Frontal cortex (tissue), 4 donors: ENCODE data around the gene ADSS1. TPM values are rescaled to one million over a fixed set of nuclear protein-coding genes. Genes with fewer than 3 reads are reported as not detected.
"Not testable (repeated sequence)": the region's sequence is repeated elsewhere in the genome, so short reads cannot be mapped to it uniquely, and the experiment has no call there.

Source experiments
- DNase-seq, 2 donors: peaks; one replicate each; pipeline ENCODE4 v3.0.0; 2012; ENCODE audit warnings: low spot score in 2 of 2
- FAIRE-seq: peaks from 2 replicates; lab custom pipeline; 2012; peaks lifted over from hg19 to GRCh38; lab: Jason Lieb, UNC
- total RNA-seq: library from RNA; depleted of rRNA; stranded (reverse); fragments of >200 nt; gene quantifications from one replicate; pipeline ENCODE4 v1.2.3, GENCODE V29; 2014
- donor health status: control.
- donor health status: control.
- donor health status: control.

ADSS1 gene
- total RNA-seq, 1 donor from 2014 or later, result 1.6 TPM

GRCh38 chr14:104742586-104743455, 18.8 kb downstream of the ADSS1 start:
- no peak for DNase-seq

GRCh38 chr14:104743461-104744380, 19.7 kb downstream of the ADSS1 start:
- DNase-seq, result no peak
- no peak for FAIRE-seq

More at GRCh38 chr14:104742586-104743455, 18.8 kb downstream of the ADSS1 start:
- no peak for FAIRE-seq

GRCh38 chr14:104744484-104744883, 20.5 kb downstream of the ADSS1 start:
- FAIRE-seq, result no peak
- no peak for DNase-seq

GRCh38 chr14:104745431-104745830, 21.4 kb downstream of the ADSS1 start:
- no peak for FAIRE-seq
- DNase-seq, result no peak

- FAIRE-seq, result no peak
- no peak for DNase-seq
Observed at GRCh38 chr14:104746071-104746545, 22.1 kb downstream of the ADSS1 start.

- FAIRE-seq (no peak), DNase-seq (no peak)
Observed at GRCh38 chr14:104746934-104747481, 23.0 kb downstream of the ADSS1 start.

- FAIRE-seq, result no peak
- DNase-seq, result no peak
Observed at GRCh38 chr14:104747876-104748275, 23.8 kb downstream of the ADSS1 start.

- peak in 1 of 2 donors; percentile 68 for DNase-seq
- no peak for FAIRE-seq
Observed at GRCh38 chr14:104749111-104749649, 25.2 kb downstream of the ADSS1 start.

- FAIRE-seq, result no peak
- no peak for DNase-seq
Observed at GRCh38 chr14:104750056-104750752, 26.2 kb downstream of the ADSS1 start.

- not testable (repeated sequence) for FAIRE-seq, DNase-seq
Observed at GRCh38 chr14:104750753-104751057, 26.7 kb downstream of the ADSS1 start.

- no peak for FAIRE-seq
- no peak for DNase-seq
Observed at GRCh38 chr14:104751539-104752422, 27.8 kb downstream of the ADSS1 start.

GRCh38 chr14:104752423-104752734, 28.4 kb downstream of the ADSS1 start:
- DNase-seq (peak; percentile 96 to 98), FAIRE-seq (no peak)

GRCh38 chr14:104752735-104753527, 28.9 kb downstream of the ADSS1 start, which contains the start of gene SIVA1:
Gene SIVA1, plus strand, starts transcription at chr14:104753147. Its CDS starts 55 bp downstream, at chr14:104753202.
- FAIRE-seq (peak; percentile 53), DNase-seq (peak; percentile 100)

- FAIRE-seq (no peak), DNase-seq (no peak)
Observed at GRCh38 chr14:104753528-104754212, 29.6 kb downstream of the ADSS1 start.

- DNase-seq, result no peak
- no peak for FAIRE-seq
Observed at GRCh38 chr14:104754213-104754851, 30.3 kb downstream of the ADSS1 start.

- FAIRE-seq, result no peak
Observed at GRCh38 chr14:104755621-104756020, 31.6 kb downstream of the ADSS1 start.

More at GRCh38 chr14:104755621-104756020, 31.6 kb downstream of the ADSS1 start:
- DNase-seq, result no peak
